ENCODE data around the gene TXNDC2. TPM values are rescaled to one million over a fixed set of nuclear protein-coding genes. Genes with fewer than 3 reads are reported as not detected.

Gene TXNDC2
- total RNA-seq, 4 donors from 2014 or later = 0.07 to 0.24 TPM; not detected in 2

GRCh38 chr18:9884090-9884489 lies 1.7 kb upstream of the TXNDC2 start:
- no peaks in the 10 kb centered on the region for H3K4me1 ChIP-seq
- TF ChIP-seq POLR2A (IDR thresholded peaks at IDR 0.05) (no peak), CTCF (IDR thresholded peaks at IDR 0.05) (no peak)
- no peak for DNase-seq
- no peaks in the 10 kb centered on the region for H3K9me3 ChIP-seq
- H3K4me3 ChIP-seq = no peak overlapping the region
- no peak overlapping the region for H3K27ac ChIP-seq
- H3K27me3 ChIP-seq = no peaks in the 10 kb centered on the region
- H3K36me3 ChIP-seq = no peaks in the 10 kb centered on the region
- intact Hi-C loops (cut with DNase I; ENCODE audit: low total_unique reads) = no loop called here

- intact Hi-C loops (cut with DNase I; ENCODE audit: low total_unique reads) = no loop called here
- no peak overlapping the region for H3K4me3 ChIP-seq
- no peaks in the 10 kb centered on the region for H3K9me3 ChIP-seq
- no peak overlapping the region for H3K27ac ChIP-seq
- no peaks in the 10 kb centered on the region for H3K27me3 ChIP-seq
- H3K4me1 ChIP-seq = no peaks in the 10 kb centered on the region
- no peaks in the 10 kb centered on the region for H3K36me3 ChIP-seq
- no peak for DNase-seq
- TF ChIP-seq POLR2A (IDR thresholded peaks at IDR 0.05) (no peak), CTCF (IDR thresholded peaks at IDR 0.05) (no peak)
These were observed 1.1 kb upstream of the TXNDC2 start for GRCh38 chr18:9884532-9885140.

GRCh38 chr18:9886005-9886348 lies 204 bp downstream of the TXNDC2 start:
- H3K36me3 ChIP-seq = no peaks in the 10 kb centered on the region
- intact Hi-C loops (cut with DNase I; ENCODE audit: low total_unique reads) = no loop called here
- TF ChIP-seq CTCF (IDR thresholded peaks at IDR 0.05) (no peak), POLR2A (IDR thresholded peaks at IDR 0.05) (no peak)

GRCh38 chr18:9887992-9888391 lies 2.2 kb downstream of the TXNDC2 start:
- no peaks in the 10 kb centered on the region for H3K27me3 ChIP-seq
- intact Hi-C loops (cut with DNase I; ENCODE audit: low total_unique reads) = no loop called here
- no peak overlapping the region for H3K27ac ChIP-seq
- H3K4me3 ChIP-seq = no peak overlapping the region
- no peaks in the 10 kb centered on the region for H3K4me1 ChIP-seq
- no peaks in the 10 kb centered on the region for H3K36me3 ChIP-seq
- TF ChIP-seq CTCF (IDR thresholded peaks at IDR 0.05) (no peak), POLR2A (IDR thresholded peaks at IDR 0.05) (no peak)
- no peaks in the 10 kb centered on the region for H3K9me3 ChIP-seq
- DNase-seq = no peak

More at GRCh38 chr18:9886005-9886348, 204 bp downstream of the TXNDC2 start:
- no peak for DNase-seq
- no peak overlapping the region for H3K4me3 ChIP-seq
- no peak overlapping the region for H3K27ac ChIP-seq
- H3K27me3 ChIP-seq = no peaks in the 10 kb centered on the region
- no peaks in the 10 kb centered on the region for H3K9me3 ChIP-seq
- H3K4me1 ChIP-seq = no peaks in the 10 kb centered on the region

- no peaks in the 10 kb centered on the region for H3K36me3 ChIP-seq
- no peak for DNase-seq
- TF ChIP-seq POLR2A (IDR thresholded peaks at IDR 0.05) = no peak
- TF ChIP-seq CTCF (IDR thresholded peaks at IDR 0.05) = no peak
- H3K27me3 ChIP-seq = no peaks in the 10 kb centered on the region
- no peaks in the 10 kb centered on the region for H3K9me3 ChIP-seq
- H3K4me1 ChIP-seq = no peaks in the 10 kb centered on the region
- H3K27ac ChIP-seq = no peak overlapping the region
- intact Hi-C loops (cut with DNase I; ENCODE audit: low total_unique reads) = no loop called here
- H3K4me3 ChIP-seq = no peak overlapping the region
These were observed 4.4 kb downstream of the TXNDC2 start for GRCh38 chr18:9890196-9890595.

All from uterus (tissue), 4 donors.